Activated gamma-delta T cell treated with Interleukin-2 at 50 U/mL for 16 hours (primary cell): ENCODE measurements around the gene ULK4.

Source experiments
- DNase-seq: peaks from one replicate; pipeline ENCODE4 v3.0.0-alpha.2; 2020

The ULK4 gene

DNA sequence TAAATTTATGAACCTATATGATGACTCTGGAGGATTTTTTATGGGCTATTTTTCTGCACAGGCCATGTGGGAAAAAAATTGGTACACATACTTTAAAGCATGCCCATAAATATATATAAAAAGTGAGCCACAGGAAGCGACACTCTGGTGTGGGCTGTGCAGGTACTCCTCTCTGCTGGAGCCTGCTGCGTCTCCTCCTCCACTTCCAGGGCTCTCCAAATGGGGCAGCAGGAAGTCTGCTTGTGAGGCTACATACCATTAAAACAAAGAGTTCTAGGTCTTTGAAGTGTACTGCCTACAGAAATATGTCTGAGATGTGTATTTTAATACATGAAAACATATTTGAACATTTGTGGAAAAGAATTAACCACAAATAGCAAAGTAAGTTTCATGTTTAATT is 627.5 kb downstream of the ULK4 start:
- no peak for DNase-seq

DNA sequence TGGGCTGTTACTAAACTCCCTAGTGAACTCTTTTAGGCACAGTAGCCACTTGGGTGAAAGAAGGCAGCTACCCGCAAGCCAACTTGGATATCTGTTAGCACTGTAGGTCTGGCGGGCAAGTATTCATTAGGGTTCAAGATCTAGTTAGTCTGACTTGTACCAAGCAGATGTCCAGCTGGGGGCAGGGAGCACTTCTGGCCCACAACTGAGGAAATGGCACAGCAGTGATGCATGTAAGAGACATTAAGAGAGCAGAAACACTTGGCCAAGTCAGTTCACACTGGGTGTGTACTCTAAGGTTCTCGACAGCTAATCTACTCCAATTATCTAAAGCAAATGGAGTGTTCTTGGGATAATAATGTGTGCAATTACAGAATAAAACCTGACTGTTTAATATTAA is 630.9 kb downstream of the ULK4 start:
- no peak for DNase-seq

DNA sequence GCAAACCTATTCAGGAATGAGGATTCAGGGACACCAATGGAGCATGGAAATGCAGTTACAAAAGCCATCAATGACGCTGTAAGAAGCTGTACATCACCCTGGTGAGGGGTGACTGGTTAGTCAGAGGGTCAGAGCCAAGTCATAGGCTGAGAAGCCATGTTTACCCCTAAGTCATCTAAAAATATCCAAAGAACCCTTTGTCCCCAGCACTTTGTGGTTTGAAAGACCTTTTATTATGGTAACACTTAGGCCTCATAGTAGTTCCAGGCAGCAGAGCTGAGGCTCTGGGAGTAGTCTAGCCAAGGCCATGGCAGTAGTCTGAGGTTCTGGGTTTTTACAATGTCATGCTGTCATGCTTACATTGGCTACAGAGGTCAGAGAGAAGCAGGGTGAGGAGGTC is 631.4 kb downstream of the ULK4 start:
- no peak for DNase-seq

DNA sequence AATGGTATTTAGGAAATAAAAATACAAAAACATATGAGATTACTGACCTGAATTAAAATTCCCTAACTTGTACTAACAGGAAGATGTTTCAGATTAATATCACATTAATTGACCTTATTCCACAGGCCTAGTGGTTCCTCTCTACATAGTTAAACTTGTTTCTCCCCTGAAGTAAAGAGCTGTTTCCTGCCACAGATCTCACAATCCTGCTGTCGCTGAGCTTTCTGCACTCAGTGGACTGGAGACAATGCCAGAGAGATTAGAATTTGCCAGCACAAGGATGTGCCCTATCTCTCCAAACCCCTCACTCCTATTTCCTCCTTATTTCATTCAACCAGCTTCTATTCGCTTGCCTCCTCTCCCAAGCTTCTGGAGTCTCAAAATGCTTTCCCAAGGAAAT is 632.0 kb downstream of the ULK4 start:
- DNase-seq: no peak

DNA sequence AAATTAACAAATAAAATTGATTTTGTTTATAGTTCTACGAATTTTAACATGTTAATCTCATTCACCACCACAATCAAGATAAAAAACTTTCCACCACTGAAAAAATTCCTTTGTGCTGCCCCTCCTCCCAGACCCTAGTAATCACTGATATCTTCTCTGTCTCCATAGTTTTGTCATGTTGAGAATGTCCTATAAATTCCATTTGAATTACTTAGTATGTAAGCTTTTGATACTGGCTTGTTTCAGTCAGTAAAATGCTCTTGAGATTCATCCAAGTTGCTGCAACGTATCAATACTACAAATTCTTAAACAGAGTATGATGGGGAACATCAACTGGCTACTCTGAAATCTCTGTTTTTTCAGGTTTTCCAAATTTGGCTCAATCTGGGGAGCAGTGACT is 633.0 kb downstream of the ULK4 start:
- no peak for DNase-seq

DNA sequence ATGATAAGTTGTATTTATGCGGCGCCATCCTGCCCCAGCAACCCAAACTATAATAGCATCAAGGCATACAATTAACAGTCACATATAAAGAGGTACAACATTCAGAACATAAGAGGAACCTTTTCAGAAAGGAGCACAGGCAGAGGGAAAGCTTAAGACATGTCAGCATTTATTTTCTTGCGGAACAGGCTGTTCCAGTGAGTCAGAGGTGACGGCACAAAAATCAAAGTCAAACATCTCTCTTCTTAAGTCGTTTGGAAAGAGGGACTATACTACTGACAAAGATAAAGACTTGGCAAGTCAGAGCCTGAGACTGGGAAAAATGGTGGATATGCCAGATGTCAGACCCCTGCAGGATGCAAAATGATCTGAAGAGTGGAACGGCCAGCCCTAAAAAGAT is 634.2 kb downstream of the ULK4 start:
- no peak for DNase-seq

DNA sequence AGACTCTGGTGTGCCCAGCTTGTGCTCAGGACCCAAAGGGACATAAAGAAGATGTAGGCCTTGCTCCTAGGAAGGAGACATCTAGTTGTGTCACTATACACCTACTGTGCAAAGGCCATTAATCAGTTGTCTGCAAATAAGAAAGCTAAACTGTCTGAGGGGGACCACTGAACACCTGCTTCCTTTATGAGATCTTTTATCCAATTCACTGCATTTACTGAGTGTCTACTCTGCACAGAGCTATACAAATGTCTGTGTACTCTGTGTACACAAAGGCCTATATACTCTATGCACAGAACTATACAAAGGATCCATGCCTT is 637.8 kb downstream of the ULK4 start:
- DNase-seq: no peak

DNA sequence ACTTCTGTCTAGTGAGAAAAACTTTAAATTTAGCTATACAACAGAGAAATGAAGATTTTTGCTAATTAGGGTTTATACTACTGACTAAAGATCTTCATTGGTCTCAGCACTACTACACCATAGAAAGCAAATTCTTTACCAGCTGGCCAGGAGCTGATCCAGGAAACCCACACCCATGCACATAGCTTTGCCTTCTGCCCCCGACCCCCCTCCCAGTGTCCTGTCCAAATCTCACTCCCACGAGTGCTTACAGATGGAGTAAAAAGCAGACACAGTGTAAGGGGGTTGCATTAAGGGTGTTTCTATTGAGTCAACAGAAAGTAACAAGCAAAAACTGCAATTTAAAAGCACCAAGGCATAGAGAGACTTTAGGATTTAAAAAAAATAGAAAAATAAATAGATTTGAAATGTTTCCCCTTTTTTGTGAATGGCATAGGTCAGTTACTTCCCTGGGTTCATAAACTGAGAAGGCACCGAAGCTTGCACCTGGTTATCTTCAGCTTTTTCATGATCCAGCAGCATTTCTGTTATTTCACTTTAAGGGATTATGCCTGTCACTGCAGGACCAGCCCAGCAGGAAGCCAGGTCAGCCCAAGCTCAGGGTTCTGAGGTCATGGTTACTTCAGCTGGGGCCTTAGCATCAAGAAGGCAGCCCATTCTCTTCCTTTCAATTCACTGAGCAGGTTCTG is 638.3 kb downstream of the ULK4 start:
- no peak for DNase-seq

DNA sequence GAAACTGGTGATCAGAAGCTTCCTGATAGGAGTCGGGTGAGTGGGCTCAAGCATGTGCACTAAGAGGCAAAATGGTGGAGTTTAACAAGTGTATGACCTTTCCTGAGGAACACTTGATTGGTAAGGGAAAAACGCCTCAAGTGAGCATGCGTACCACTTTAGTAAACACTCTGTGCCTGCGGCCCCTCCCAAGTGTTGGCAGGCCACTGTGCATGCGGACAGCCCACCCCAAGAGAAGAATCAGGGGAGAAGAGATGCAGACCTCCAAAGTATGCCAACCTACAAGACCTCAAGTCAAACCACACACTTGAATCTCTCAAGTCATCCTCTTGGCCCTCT is 640.3 kb downstream of the ULK4 start:
- DNase-seq: no peak

DNA sequence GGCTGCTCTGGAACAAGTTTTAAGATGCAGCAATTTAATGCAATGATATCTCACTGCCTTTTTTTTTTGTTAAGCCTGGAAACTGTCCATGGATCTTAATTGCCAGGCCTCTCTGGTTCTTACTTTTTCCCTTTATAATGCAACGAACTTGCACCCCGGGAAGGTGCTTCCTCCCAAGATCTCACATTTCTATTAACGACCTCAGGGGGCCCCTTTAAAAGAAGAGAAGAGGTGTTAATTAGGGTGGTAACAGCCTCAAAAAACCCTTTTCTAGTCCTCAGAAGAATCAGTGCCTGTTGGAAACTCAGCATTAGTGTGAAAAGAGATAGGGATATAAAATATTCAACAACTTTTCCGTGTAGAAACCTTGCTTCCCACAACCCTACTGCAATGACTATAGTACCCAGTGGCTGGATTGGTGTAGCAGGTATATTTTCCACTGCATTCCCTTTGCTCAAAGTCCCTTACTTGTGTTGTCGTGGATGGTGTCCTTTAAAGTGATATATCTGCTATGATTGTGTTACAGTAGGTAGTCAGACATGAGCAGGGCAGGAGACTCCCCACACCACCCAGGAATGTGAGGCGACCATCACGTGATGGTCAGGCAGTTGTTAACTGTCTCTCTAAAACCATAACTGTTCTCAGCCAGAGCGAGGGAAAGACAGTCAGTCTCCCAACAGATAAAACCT is 640.8 kb downstream of the ULK4 start:
- DNase-seq: no peak

DNA sequence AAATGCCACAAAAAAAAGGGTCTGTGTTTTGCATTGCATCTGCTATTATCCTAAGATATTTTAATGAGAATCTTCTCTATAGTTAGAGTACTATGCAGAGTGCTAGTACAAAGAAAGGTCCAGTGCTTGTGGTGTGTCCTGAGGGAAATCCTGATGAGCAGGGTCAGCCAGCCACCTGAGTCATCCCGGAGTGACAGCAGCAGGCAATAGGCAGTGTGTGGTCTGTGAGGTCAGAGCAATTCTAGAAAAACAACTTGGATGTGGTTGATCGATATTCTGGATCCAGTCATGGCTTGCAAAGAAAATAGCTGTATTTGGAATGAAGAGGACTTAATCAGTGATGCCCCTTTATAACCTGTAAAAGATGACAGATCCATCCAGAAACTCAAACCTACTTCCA is 643.4 kb downstream of the ULK4 start:
- no peak for DNase-seq

DNA sequence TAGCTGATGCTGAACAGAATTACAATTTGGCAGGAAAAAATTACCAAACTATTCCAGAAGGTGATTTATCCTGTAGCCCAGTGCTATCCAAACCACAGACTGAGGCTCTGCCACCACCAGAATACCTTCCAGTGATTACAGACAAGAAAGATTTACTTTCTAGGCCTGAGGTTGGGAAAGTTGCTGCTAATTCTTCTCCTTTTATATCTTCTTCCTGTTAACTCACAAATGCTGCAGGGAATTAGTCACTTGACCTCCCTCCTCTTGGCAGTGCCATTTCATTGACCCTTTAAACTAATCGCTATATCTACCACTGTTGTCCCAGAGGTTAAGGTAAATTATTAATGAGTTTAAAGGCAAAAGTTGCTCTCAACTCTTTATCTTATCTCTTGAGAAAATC is 644.2 kb downstream of the ULK4 start:
- DNase-seq: no peak

DNA sequence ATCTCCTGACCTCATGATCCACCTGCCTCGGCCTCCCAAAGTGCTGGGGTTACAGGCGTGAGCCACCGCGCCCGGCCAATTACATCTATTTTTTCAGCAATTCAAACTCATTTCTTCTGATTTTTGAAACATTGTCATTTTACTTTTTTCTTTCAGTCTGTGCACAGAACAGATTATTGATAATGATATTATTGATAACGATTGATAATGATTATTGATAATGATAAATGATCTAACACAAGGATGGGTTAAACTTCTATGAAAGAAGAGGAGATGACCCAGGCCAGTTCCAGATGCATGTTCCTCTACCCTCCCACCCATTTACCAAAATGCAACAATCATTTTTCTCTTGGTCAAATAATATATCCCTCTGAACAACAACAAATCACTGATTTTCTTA is 644.6 kb downstream of the ULK4 start:
- no peak for DNase-seq

DNA sequence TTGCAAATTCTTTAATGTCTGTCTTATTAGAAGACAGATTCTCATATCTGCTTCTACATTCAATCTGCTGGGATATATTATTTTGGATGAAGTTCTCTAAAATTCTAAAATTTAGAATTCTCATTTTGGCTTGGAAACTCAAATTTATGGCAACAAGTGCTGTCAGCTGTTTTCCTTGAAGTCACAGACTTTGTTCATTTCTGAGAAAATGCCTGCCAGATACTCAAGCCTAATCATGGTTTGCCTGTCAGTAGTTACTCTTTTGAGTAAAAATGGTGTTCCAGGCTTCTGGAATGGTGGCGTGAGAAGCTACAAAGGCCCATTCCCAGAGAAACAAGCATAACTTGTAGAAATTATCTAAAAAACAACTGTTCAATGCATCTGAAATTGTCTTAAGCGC is 646.8 kb downstream of the ULK4 start:
- no peak for DNase-seq

DNA sequence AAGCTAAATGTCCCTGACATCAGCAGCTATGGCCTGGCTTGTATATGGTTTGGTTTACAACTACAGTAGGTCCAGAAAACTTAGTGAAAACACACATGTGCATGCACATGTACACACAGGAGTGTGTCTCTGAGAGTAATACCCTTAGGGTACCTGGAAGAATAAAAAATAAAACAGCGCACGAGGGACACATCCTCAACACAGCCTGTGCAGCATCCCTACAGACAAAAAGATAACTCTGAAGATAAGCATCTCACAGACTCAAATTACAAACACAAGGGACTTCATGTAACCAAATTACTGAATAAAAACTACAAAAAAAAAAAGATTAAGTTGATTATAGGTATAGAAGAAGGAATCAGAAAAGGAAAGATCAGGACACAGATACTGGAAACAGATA is 653.8 kb downstream of the ULK4 start:
- DNase-seq: no peak

DNA sequence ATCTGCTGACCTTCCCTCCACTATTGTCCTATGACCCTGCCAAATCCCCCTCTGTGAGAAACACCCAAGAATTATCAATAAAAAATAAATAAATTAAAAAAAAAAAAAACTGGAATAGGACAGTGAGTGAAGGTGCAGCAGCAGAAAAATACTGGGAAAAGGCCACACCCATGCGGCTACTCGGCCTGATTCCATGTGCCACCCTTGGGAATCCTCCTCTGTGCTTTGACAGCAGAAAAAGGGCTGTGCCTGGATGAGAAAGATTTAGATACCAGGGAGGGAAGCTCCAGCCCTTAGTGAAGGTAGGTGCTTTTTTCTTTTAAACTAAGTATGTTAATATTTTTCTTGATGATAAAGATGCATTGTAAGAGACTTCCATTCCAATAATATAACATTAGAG is 654.8 kb downstream of the ULK4 start:
- no peak for DNase-seq

DNA sequence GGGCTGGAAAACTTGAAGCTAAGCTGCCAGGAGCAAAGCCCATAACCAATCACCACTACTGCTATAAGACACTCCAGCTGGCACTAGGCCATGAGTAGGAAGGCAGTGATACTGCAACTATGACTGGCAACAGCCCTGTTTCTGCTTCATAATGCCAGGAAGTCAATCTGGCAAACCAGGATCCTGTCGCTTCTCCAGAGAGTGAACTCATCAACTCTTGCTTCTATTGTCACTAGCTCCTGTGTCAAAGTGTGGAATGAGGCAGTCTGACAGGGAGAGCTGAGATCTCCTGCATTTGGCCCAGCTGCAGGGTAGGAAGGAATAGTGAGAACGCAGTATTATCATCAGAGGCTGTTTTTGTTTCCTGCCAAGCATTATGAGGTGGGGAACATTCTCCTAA is 657.3 kb downstream of the ULK4 start:
- DNase-seq: no peak

DNA sequence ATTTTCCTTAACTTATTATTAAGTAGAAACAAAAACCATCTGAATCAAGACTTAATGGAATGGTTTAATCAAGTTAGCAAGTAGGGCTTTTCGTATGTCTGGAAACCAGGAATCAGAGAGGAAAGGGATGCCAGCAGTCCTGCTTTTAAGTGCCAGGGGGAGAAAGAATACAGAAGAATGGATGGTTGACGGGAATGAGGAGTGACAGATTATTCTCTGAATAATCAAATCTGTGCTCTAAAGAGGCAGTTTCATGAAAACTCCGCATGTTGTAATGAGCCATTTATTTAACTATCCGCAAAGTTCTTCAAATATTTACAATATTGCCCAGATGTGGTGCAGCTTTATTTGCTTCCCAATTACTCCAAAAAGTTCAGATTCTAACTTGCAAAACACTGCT is 659.6 kb downstream of the ULK4 start:
- DNase-seq: no peak

DNA sequence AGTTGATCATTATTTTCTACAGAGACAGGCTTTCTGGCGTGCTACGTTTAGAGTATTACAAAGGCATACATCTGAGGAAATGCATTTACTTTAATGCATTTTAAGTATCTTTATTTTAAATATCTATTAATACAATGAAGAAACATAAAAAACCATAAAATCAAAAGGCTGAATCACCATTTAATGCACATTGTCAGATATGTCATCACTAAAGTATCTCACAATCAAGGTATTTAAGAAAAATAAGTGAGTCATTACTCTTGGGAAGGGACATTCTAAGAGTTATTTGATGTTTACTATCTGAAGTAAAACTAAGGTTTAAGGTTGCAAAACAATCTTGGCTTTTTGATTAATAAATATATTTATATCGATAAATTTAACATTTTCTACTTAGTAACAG is 660.4 kb downstream of the ULK4 start:
- DNase-seq: no peak

DNA sequence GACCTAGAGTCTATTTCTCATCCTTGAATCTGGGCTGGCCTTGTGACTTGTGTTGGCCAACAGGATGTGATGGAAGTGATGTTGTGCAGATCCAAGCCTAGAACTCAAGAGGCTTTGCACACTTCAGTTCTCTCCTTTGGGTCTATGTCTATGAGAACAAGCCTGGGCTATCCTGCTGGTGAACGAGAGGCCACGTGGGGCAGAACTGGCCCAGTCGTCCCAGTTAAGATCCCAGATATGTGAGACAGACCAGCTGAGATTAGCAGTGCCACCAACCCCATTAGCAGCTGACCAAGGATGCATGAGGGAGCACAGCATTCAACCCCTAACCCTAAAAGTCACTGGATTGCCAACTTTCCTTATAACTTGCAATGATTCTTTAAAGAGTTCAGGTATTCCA is 662.9 kb downstream of the ULK4 start:
- DNase-seq: no peak

DNA sequence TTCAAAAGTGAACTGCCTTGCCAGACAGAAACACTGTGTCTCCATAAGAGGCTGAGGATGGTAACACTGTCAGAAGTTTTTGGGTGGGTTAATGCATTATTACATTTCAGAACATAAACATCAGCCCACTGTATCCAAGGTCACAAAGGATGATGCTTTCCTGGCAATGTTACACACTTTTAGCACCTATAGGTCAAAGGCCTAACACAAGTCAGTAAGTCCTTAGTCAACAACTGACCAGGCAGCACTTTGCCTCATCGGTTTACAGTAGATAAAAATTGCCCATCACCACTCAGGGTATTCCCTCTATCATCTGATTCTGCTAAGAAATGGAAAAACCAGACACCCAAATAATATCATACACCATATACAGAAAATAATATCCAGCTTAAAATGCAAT is 664.2 kb downstream of the ULK4 start:
- DNase-seq: no peak

DNA sequence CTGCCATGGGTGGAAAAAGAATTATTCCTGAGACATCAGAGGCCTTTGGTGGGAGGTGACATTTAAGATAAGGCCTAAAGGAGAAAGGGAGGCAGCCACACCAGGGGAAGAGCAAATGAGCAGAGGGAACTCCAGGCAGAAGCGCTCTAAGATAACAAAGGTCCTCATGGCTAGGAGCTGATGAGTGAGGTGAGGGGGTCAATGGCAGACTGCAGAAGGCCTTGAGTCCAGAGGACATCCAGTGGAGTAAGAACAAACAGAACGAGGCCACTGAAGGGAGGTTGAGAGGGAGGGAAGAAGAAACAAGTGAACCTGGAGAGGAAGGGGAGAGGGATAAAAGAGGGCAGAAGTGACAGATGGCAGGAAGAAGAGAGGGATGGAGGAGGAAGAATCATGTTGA is 665.3 kb downstream of the ULK4 start:
- no peak for DNase-seq

DNA sequence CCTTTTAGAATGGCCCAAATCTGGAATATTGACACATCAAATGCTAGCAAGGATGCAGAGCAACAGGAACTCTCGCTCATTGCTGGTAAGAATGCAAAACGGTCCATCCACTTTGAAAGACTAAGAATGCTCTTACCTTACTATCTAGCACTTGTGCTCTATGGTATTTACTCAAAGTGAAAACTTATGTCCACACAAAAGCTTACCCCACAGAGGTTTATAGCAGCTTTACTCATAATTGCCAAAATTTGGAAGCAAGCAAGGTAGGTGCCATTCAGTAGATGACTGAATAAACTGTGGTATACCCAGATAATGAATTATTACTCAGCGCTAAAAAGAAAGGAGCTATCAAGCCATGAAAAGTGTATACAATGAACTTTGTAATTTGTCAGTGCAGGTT is 666.2 kb downstream of the ULK4 start:
- DNase-seq: no peak

DNA sequence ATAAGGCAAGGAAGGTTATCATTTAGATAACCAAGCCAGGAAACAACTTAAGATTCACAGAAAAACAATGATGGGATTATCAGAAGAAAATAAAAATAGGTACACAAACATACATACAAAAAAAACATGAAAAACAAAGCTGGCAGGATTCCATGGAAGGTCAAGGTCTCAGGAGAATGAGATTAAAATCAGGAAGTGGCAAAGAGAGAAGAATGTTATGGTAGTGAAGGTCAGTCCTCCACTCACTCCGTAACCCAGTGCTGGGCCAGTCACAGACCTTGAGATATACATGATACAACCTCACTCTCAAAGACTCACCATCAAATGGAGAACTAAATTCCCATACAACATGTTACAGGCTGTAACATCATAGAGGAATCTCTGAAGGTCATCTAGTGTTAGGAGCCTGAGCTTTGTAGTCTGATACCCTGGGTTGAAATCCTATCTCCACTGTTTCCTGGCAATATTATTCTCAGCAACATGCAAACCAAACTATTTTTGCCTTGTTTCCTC is 668.7 kb downstream of the ULK4 start:
- no peak for DNase-seq

DNA sequence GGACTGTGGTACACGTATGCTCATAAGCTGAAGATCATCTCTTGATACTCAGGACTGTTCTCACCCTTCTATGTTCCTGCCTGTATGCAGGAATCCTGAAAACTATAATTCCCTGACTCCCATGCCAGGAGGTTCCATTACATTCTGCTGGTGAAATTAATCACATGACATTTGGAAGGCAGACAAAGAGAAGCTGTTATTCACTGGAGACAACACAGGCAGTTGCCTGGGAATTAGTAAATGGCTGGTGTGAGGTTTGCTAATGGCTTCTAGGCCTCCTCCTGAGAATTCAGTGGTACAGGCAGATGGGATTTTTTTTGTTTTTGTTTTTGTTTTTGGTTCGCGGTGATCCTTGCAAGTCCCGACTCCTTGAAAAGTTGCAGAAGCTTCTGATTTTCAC is 671.2 kb downstream of the ULK4 start:
- no peak for DNase-seq
